ENCODE results near the gene DGKA. TPM values are rescaled to one million over a fixed set of nuclear protein-coding genes. Genes with fewer than 3 reads are reported as not detected.
A peak's percentile ranks its signal among the peaks of the same experiment; 100 is the strongest.

The DGKA gene
- total RNA-seq, 1 experiment from 2014 or later: 25.9 TPM

- H3K79me1 ChIP-seq (ENCODE audit: insufficient read depth, low read depth, low read length, poor library complexity, severe bottlenecking): no peaks in the 10 kb centered on the region
- H3K27ac ChIP-seq (ENCODE audit: insufficient read length, low read depth, low read length): no peak overlapping the region
- no peak overlapping the region for H2AFZ ChIP-seq (ENCODE audit: low read length)
- no peak overlapping the region for H4K5ac ChIP-seq (ENCODE audit: insufficient read length, low read depth, low read length)
- Mint-ChIP-seq H3K9me3 (no peaks in the 10 kb centered on the region), H3K36me3 (ENCODE audit: insufficient read depth in 1 of 3, low read depth in 3 of 3) (peaks cover 4 to 44% (median 23%) of the 10 kb centered on the region in 3 experiments; a peak in 6 of 7 replicates), H3K4me3 (no peak overlapping the region; a peak in 1 of 5 replicates), H3K27me3 (ENCODE audit: low read depth) (no peaks in the 10 kb centered on the region), H3K27ac (peak overlapping the region in 1 of 3 experiments; percentile 83; a peak in 1 of 7 replicates), H3K4me1 (no peaks in the 10 kb centered on the region; a peak in 1 of 4 replicates)
- H4K8ac ChIP-seq (replicated peaks; ENCODE audit: insufficient read length, low read depth, low read length): no peak overlapping the region
- H3K4ac ChIP-seq (ENCODE audit: low read depth, low read length): no peak overlapping the region
- no peak overlapping the region for H2AK5ac ChIP-seq (ENCODE audit: insufficient read length, low read length)
- no peaks in the 10 kb centered on the region for H3K9me3 ChIP-seq (ENCODE audit: control insufficient read depth, low read depth, low read length)
- H3K56ac ChIP-seq (ENCODE audit: insufficient read length, low read depth, low read length): no peak overlapping the region
- no peaks in the 10 kb centered on the region for H3K23me2 ChIP-seq (ENCODE audit: insufficient read length, low read depth, low read length, poor library complexity, severe bottlenecking)
- H2BK5ac ChIP-seq (ENCODE audit: insufficient read length, low read length): no peak overlapping the region
- H3K79me2 ChIP-seq (ENCODE audit: insufficient read depth, low read length): no peaks in the 10 kb centered on the region
- H3K4me2 ChIP-seq (ENCODE audit: insufficient read depth, insufficient read length, low read length): no peak overlapping the region
- no peak overlapping the region for H2BK120ac ChIP-seq (ENCODE audit: low read depth, low read length, poor library complexity, severe bottlenecking)
- H2BK20ac ChIP-seq (ENCODE audit: low read depth, low read length, poor library complexity, severe bottlenecking): no peak overlapping the region
- no peak overlapping the region for H3K9ac ChIP-seq (ENCODE audit: extremely low read depth, insufficient read length, low read length)
- no peak overlapping the region for H3T11ph ChIP-seq (ENCODE audit: low read length)
- H2BK12ac ChIP-seq (ENCODE audit: insufficient read length, low read depth, low read length): no peak overlapping the region
- no peak overlapping the region for H4K91ac ChIP-seq (ENCODE audit: insufficient read length, low read depth, low read length)
- no peaks in the 10 kb centered on the region for H3K27me3 ChIP-seq (ENCODE audit: insufficient read depth, low read length)
- H3K18ac ChIP-seq (ENCODE audit: insufficient read length, low read depth, low read length): no peak overlapping the region
- H4K20me1 ChIP-seq (ENCODE audit: control insufficient read depth, insufficient read depth, insufficient read length): no peaks in the 10 kb centered on the region
- H3K23ac ChIP-seq (ENCODE audit: insufficient read length, low read depth, low read length): no peak overlapping the region
- DNase-seq: no peak
- no CpG with 5 or more reads among the region's 5 CpGs for WGBS (ENCODE audit: extremely low coverage, insufficient read length, low lambda C conversion rate)
- no peak for TF ChIP-seq CTCF (conservative IDR thresholded peaks at IDR 0.05)
- no peak overlapping the region for H3K14ac ChIP-seq (ENCODE audit: insufficient read depth, low read length)
- no peak overlapping the region for H2BK15ac ChIP-seq (ENCODE audit: low read depth, low read length)
- H3K4me1 ChIP-seq (ENCODE audit: insufficient read depth, low read length): no peaks in the 10 kb centered on the region
These were observed 26.3 kb downstream of the DGKA start for GRCh38 chr12:55957106-55957859.

Data from H9 (cell line).